GM12864 (cell line): ENCODE data around the gene DDX28.
"Not testable (repeated sequence)": the region's sequence is repeated elsewhere in the genome, so short reads cannot be mapped to it uniquely, and the experiment has no call there.

Source experiments
- DNase-seq: peaks from one replicate; pipeline ENCODE4 v3.0.0-alpha.2; 2011; ENCODE audit warnings: low read depth
- H3K4me3 ChIP-seq: 2 replicates; pipeline ENCODE4 v1.5.1; 2011; ENCODE audit warnings: mild to moderate bottlenecking, low read depth, low read length, control low read depth
- TF ChIP-seq, protein P1 (sequence below): IDR thresholded peaks from 2 replicates; pipeline ENCODE4 v1.5.1; 2011; ENCODE audit warnings: low read depth, mild to moderate bottlenecking, moderate library complexity, low read length, control low read depth, inconsistent platforms; ENCODE audit errors: missing control alignments

The DDX28 gene

DNA sequence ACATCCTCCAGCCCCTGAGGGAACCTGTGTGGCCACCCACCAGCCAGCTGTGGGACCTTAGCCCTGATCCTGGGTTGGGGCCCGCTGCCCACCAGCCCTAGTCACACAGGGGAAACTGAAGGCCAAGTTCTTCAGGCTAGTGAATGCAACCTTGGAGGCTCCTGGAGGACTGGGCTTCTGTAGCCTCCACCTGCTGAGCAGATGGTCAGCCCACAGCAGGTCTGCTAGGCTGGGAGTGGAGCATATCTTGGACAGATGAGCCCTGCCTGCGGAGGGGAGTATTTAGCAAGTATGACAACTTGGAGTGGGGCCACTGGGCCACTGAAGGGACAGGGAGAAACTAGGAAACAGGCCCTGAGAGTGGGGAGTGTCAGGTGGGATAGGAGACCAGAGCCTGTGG, 46.8 kb downstream of the DDX28 start:
- no peak for DNase-seq

DNA sequence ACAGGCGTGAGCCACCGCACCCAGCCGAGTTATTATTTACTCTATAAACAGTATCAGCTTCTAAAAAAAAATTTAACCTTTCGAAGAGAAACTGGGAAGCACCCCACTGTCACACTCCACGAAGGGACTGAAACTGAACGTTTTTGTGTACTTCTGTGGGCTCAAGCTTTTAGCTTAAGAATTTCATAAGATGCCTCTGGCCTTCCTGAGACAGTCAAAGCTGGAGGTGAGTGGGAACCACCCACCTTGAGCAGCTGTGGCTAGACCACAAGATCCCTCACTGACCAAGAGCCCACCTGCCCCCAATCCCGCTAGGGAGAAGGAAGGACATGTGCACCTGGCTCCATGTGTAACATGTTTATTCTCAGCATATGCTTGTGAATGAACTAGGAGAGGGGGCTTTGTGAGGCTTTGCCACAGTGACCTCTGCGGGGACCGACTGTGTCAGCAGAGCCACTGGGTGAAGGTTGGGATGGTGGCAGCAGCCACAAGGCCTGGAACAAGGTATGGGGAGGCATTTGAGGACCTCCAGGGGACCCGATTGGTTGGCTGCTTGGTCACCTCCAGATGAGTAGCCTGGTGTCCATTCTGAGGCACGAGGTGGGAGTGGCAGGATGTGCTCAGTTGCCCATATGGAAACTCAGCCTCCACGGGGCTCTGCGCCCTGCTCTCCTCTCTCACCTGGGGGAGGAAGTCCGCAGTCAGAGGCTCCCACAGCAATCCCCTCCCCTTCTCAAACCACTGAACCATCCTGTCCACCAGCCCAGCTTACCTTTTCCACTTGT, 47.5 kb downstream of the DDX28 start:
- TF ChIP-seq, protein P1, sequence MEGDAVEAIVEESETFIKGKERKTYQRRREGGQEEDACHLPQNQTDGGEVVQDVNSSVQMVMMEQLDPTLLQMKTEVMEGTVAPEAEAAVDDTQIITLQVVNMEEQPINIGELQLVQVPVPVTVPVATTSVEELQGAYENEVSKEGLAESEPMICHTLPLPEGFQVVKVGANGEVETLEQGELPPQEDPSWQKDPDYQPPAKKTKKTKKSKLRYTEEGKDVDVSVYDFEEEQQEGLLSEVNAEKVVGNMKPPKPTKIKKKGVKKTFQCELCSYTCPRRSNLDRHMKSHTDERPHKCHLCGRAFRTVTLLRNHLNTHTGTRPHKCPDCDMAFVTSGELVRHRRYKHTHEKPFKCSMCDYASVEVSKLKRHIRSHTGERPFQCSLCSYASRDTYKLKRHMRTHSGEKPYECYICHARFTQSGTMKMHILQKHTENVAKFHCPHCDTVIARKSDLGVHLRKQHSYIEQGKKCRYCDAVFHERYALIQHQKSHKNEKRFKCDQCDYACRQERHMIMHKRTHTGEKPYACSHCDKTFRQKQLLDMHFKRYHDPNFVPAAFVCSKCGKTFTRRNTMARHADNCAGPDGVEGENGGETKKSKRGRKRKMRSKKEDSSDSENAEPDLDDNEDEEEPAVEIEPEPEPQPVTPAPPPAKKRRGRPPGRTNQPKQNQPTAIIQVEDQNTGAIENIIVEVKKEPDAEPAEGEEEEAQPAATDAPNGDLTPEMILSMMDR = no peak
- DNase-seq = no peak

More for the DNA sequence above, 46.8 kb downstream of the DDX28 start:
- no peak overlapping the region for H3K4me3 ChIP-seq
- TF ChIP-seq, protein P1 = no peak

GRCh38 chr16:67972285-67972684, 50.7 kb downstream of the DDX28 start:
- DNase-seq, H3K4me3 ChIP-seq: not testable (repeated sequence)

More for the DNA sequence above, 47.5 kb downstream of the DDX28 start:
- H3K4me3 ChIP-seq = no peak overlapping the region; the same call in 1 of the 2 replicates

DNA sequence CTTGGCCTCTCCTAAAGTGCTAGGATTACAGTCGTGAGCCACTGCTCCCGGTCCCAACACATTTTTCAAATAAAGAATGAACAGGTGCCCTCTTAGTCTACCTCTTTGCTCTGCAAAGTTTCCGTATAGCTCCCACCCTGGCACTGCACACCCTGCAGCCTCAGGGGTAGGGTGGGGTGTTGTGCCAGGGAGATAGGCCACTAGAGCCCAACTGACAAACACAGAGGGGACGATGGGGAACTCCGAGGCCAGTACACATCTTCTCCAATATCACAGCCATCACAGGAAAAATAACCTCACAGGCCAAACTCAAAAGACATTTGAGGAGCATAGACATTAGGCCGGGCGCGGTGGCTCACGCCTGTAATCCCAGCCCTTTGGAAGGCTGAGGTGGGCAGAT, 51.9 kb downstream of the DDX28 start:
- no peak overlapping the region for H3K4me3 ChIP-seq
- DNase-seq = no peak
- TF ChIP-seq, protein P1 = no peak
